ENCODE data around the gene GEMIN7. TPM values are rescaled to one million over a fixed set of nuclear protein-coding genes. Genes with fewer than 3 reads are reported as not detected.
"Not testable (repeated sequence)": the region's sequence is repeated elsewhere in the genome, so short reads cannot be mapped to it uniquely, and the experiment has no call there.

GEMIN7 gene
- total RNA-seq, 1 donor from 2014 or later, result 33.6 TPM

- DNase-seq (ENCODE audit: extremely low read depth, low read depth, low spot score), result no peak
Measured at GRCh38 chr19:45102481-45102880, 23.4 kb downstream of the GEMIN7 start.

- no peak for DNase-seq (ENCODE audit: extremely low read depth, low read depth, low spot score)
Measured at GRCh38 chr19:45103156-45103507, 24.1 kb downstream of the GEMIN7 start.

GRCh38 chr19:45103508-45104319 is 24.7 kb downstream of the GEMIN7 start:
- no peak for DNase-seq (ENCODE audit: extremely low read depth, low read depth, low spot score)

- DNase-seq (ENCODE audit: extremely low read depth, low read depth, low spot score), result no peak
Measured at GRCh38 chr19:45104658-45105349, 25.7 kb downstream of the GEMIN7 start.

- not testable (repeated sequence) for DNase-seq (ENCODE audit: extremely low read depth, low read depth, low spot score)
Measured at GRCh38 chr19:45106363-45106762, 27.3 kb downstream of the GEMIN7 start.

GRCh38 chr19:45107621-45108150 is 28.6 kb downstream of the GEMIN7 start:
- DNase-seq (ENCODE audit: extremely low read depth, low read depth, low spot score), result no peak

GRCh38 chr19:45110851-45111266 is 31.8 kb downstream of the GEMIN7 start:
- DNase-seq (ENCODE audit: extremely low read depth, low read depth, low spot score), result no peak

GRCh38 chr19:45112111-45112827 is 33.2 kb downstream of the GEMIN7 start:
- no peak for DNase-seq (ENCODE audit: extremely low read depth, low read depth, low spot score)

- DNase-seq (ENCODE audit: extremely low read depth, low read depth, low spot score), result no peak
Measured at GRCh38 chr19:45113628-45114027, 34.6 kb downstream of the GEMIN7 start.

- no peak for DNase-seq (ENCODE audit: extremely low read depth, low read depth, low spot score)
Measured at GRCh38 chr19:45114116-45114515, 35.1 kb downstream of the GEMIN7 start.

GRCh38 chr19:45115809-45116615 is 37.0 kb downstream of the GEMIN7 start:
- no peak for DNase-seq (ENCODE audit: extremely low read depth, low read depth, low spot score)

- DNase-seq (ENCODE audit: extremely low read depth, low read depth, low spot score), result no peak
Measured at GRCh38 chr19:45117167-45117594, 38.1 kb downstream of the GEMIN7 start.

- no peak for DNase-seq (ENCODE audit: extremely low read depth, low read depth, low spot score)
Measured at GRCh38 chr19:45117671-45118070, 38.6 kb downstream of the GEMIN7 start.

- no peak for DNase-seq (ENCODE audit: extremely low read depth, low read depth, low spot score)
Measured at GRCh38 chr19:45118106-45118505, 39.0 kb downstream of the GEMIN7 start.

- not testable (repeated sequence) for DNase-seq (ENCODE audit: extremely low read depth, low read depth, low spot score)
Measured at GRCh38 chr19:45118591-45119355, 39.7 kb downstream of the GEMIN7 start.

GRCh38 chr19:45119582-45119981 is 40.5 kb downstream of the GEMIN7 start:
- DNase-seq (ENCODE audit: extremely low read depth, low read depth, low spot score), result no peak

GRCh38 chr19:45121827-45122345 is 42.8 kb downstream of the GEMIN7 start:
- no peak for DNase-seq (ENCODE audit: extremely low read depth, low read depth, low spot score)

GRCh38 chr19:45122832-45123231 is 43.8 kb downstream of the GEMIN7 start:
- no peak for DNase-seq (ENCODE audit: extremely low read depth, low read depth, low spot score)

GRCh38 chr19:45123440-45123850 is 44.4 kb downstream of the GEMIN7 start:
- no peak for DNase-seq (ENCODE audit: extremely low read depth, low read depth, low spot score)
